ENCODE data around the gene RHOB.

The RHOB gene

DNA sequence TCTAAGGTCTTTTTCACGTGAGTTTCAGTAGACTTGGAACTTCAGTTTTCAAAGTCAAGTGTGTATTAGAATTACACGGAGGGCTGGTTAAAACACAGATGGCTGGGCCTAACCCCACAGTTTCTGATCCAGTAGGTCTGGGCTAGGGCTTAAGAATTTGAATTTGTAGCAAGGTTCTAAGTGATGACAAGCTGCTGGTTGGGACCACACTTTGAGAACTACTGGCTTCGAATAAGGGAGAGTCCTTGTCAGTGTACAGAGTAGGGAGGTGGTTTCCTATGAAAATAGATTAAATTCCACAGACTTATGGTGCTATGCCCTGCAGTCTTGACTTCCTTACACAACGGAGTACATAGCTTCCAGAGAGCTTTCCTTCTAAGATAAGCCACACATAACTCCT lies 4.5 kb downstream of the RHOB start:
- peak overlapping the region; percentile 5 for H3K27ac Mint-ChIP-seq
- no peaks in the 10 kb centered on the region for H3K36me3 Mint-ChIP-seq (ENCODE audit: low read depth)
- H3K4me3 Mint-ChIP-seq = no peak overlapping the region
- H3K4me1 Mint-ChIP-seq = peaks cover 57% of the 10 kb centered on the region
- TF ChIP-seq, protein P1, sequence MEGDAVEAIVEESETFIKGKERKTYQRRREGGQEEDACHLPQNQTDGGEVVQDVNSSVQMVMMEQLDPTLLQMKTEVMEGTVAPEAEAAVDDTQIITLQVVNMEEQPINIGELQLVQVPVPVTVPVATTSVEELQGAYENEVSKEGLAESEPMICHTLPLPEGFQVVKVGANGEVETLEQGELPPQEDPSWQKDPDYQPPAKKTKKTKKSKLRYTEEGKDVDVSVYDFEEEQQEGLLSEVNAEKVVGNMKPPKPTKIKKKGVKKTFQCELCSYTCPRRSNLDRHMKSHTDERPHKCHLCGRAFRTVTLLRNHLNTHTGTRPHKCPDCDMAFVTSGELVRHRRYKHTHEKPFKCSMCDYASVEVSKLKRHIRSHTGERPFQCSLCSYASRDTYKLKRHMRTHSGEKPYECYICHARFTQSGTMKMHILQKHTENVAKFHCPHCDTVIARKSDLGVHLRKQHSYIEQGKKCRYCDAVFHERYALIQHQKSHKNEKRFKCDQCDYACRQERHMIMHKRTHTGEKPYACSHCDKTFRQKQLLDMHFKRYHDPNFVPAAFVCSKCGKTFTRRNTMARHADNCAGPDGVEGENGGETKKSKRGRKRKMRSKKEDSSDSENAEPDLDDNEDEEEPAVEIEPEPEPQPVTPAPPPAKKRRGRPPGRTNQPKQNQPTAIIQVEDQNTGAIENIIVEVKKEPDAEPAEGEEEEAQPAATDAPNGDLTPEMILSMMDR (IDR thresholded peaks at IDR 0.05) = no peak
- H3K27me3 Mint-ChIP-seq (ENCODE audit: low read depth, poor library complexity) = peaks cover 8% of the 10 kb centered on the region
- H3K9me3 Mint-ChIP-seq = no peaks in the 10 kb centered on the region
- DNase-seq = no peak

DNA sequence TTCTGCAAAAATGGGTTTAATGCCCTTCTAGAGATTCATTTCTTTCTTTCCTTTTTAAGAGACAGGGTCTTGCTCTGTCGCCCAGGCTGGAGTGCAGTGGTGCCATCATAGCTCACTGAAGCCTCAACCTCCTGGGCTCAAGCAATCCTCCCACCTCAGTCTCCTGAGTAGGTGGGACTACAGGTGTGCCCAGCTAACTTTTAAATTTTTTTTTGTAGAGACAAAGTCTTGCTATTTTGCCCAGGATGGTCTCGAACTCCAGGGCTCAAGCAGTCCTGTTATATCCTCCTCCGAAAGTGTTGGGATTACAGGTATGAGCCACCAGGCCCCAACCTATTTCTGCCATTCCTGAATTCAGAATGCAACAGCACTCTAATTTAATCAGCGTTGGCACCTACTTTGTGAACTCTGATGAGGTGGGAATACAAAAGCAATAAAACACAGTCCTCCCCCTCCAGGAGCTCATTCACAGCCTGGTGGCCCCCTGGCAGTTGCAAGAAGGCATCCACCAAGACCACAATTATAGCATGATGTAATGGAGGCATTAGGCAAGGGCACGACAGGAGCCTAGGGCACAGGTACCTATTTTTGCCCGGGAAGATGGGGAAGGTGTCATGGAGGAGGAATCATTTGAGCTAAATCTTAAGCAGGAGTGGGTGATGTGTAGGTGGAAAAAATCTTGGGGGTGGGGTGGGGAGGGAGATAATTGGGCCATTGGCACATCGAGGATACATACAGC lies 5.1 kb downstream of the RHOB start:
- Mint-ChIP-seq H3K4me3 (no peak overlapping the region), H3K4me1 (peaks cover 63% of the 10 kb centered on the region), H3K27ac (no peak overlapping the region), H3K27me3 (ENCODE audit: low read depth, poor library complexity) (peaks cover 8% of the 10 kb centered on the region), H3K36me3 (ENCODE audit: low read depth) (no peaks in the 10 kb centered on the region), H3K9me3 (no peaks in the 10 kb centered on the region)
- DNase-seq = no peak
- TF ChIP-seq, protein P1 (IDR thresholded peaks at IDR 0.05) = no peak

DNA sequence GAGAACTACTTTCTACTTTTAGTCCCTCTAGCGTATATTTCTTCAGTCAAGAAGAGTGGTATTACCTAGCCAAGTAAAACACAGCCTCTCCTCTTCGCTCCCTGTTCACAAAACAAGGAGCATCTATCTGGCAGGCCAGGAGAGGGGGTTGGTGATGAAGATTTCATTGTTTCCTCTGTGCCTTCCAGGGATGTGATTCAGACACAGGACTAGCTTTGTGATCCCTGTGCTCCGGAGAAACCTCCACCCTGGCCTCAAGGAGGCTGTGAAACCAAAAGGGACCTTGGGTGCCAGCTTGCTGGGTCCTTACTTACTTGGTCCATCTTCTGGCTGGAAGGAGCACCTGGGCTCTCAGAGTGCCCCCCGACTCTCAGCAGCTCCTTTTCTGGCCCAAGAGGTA lies 5.7 kb downstream of the RHOB start:
- TF ChIP-seq, protein P1 (IDR thresholded peaks at IDR 0.05) = no peak
- Mint-ChIP-seq H3K4me1 (peaks cover 65% of the 10 kb centered on the region), H3K4me3 (no peak overlapping the region), H3K9me3 (no peaks in the 10 kb centered on the region), H3K27me3 (ENCODE audit: low read depth, poor library complexity) (peaks cover 7% of the 10 kb centered on the region), H3K36me3 (ENCODE audit: low read depth) (no peaks in the 10 kb centered on the region), H3K27ac (no peak overlapping the region)
- DNase-seq = no peak

DNA sequence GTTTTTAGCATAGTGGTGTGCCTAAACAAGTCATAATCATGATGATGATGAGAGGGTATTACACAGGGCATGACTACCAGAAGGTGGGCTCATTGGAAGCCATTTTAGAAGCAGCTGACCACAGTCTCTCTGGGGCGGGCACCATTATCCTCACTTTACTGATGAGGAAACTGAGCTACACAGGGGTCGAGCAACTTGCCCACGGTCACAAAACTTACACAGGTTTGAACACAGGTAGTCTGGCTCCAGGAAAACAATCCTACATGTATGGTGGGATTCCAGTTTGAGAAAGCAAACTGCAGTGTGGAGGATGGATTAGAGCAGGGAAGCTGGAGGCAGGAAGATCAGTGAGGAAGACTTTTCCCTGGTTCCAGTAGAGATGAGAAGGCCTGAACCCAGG lies 6.2 kb downstream of the RHOB start:
- peaks cover 65% of the 10 kb centered on the region for H3K4me1 Mint-ChIP-seq
- H3K36me3 Mint-ChIP-seq (ENCODE audit: low read depth) = no peaks in the 10 kb centered on the region
- H3K27ac Mint-ChIP-seq = no peak overlapping the region
- no peak overlapping the region for H3K4me3 Mint-ChIP-seq
- peaks cover 4% of the 10 kb centered on the region for H3K27me3 Mint-ChIP-seq (ENCODE audit: low read depth, poor library complexity)
- DNase-seq = no peak
- TF ChIP-seq, protein P1 (IDR thresholded peaks at IDR 0.05) = no peak
- no peaks in the 10 kb centered on the region for H3K9me3 Mint-ChIP-seq

DNA sequence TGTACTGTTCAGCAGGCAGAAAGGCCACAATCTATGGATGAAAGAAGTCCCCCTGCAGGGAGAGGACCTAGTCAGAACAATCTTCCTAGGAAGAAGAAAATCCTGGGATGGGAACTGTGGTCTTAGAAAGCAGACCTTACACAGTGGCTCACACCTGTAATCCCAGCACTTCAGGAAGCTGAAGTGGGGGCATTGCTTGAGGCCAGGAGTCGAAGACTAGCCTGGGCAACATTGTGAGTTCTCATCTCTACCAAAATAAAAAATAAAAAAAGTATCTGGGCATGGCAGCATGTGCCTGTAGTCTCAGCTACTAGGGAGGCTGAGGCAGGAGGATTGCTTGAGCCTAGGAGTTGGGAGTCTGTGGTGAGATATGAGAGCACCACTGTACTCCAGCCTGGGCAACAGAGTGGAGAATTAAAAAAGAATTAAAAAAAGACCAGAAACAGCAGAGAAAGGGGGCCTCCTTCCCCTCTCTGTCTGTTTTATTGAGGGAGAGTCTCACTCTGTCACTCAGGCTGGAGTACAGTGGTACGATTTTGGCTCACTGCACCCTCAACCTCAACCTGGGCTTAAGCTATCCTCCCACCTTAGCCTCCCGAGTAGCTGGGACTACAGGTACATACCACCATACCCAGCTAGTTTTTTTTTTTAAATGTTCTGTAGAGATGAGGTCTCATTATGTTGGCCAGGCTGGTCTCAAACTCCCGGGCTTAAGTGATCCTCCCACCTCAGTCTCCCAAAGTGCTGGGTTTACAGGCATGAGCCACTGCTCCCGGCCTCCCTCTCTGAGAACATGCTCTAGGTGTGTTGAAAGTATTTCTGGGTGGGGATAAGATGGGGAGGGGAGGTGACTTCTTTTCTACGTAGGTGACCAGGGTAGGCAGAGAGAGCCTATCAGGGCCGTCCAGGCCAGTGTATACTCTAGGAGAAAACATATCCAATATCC lies 7.4 kb downstream of the RHOB start:
- no peak overlapping the region for H3K27ac Mint-ChIP-seq
- no peaks in the 10 kb centered on the region for H3K36me3 Mint-ChIP-seq (ENCODE audit: low read depth)
- H3K27me3 Mint-ChIP-seq (ENCODE audit: low read depth, poor library complexity) = peaks cover 4% of the 10 kb centered on the region

More for the DNA sequence above, 7.4 kb downstream of the RHOB start:
- Mint-ChIP-seq H3K4me1 (peaks cover 53% of the 10 kb centered on the region), H3K9me3 (peaks cover 2% of the 10 kb centered on the region), H3K4me3 (no peak overlapping the region)
- TF ChIP-seq, protein P1 (IDR thresholded peaks at IDR 0.05) = no peak
- no peak for DNase-seq
